K562 (cell line): ENCODE measurements around the gene DHRS13. TPM values are rescaled to one million over a fixed set of nuclear protein-coding genes. Genes with fewer than 3 reads are reported as not detected.

ENCODE experiments used
- BRD9 ChIP-seq: fragments of 450-650 bp; IDR thresholded peaks from 2 replicates; pipeline ENCODE4 v1.6.1; 2018; ENCODE audit warnings: low read depth; ENCODE audit not compliant: partially characterized antibody
- CBX3 ChIP-seq, 2 experiments: IDR thresholded peaks; 1 replicate in 1 of 2; 2 replicates in 1 of 2; pipeline ENCODE4 v1.6.1; 2012; ENCODE audit warnings: inconsistent platforms in 2 of 2, low read length in 2 of 2, borderline replicate concordance in 1 of 2, control low read depth in 1 of 2
- CEBPB ChIP-seq: fragments of 450-650 bp; IDR thresholded peaks from 2 replicates; pipeline ENCODE4 v1.6.1; 2016; ENCODE audit warnings: missing genetic modification characterization, missing compliant biosample characterization
- CREB3L1 ChIP-seq: fragments of 450-650 bp; IDR thresholded peaks from 2 replicates; pipeline ENCODE4 v1.6.1; 2014; ENCODE audit warnings: low read depth, mild to moderate bottlenecking, moderate library complexity, borderline replicate concordance
- E2F5 ChIP-seq: sonication (generic); formaldehyde crosslinking; IDR thresholded peaks from 2 replicates; pipeline ENCODE4 v1.8.0; 2022; ENCODE audit warnings: mild to moderate bottlenecking, missing genetic modification reagents
- ESRRA ChIP-seq: fragments of 450-650 bp; IDR thresholded peaks from 2 replicates; pipeline ENCODE4 v1.6.1; 2014; ENCODE audit warnings: low read depth, mild to moderate bottlenecking, moderate library complexity, borderline replicate concordance
- GATA2 ChIP-seq: sonication (generic); formaldehyde crosslinking; IDR thresholded peaks from 2 replicates; pipeline ENCODE4 v1.4.0; 2020; ENCODE audit warnings: mild to moderate bottlenecking, missing genetic modification reagents
- NR2C2 ChIP-seq, 2 experiments: fragments of 200-800 bp in 1 of 2; sonication (Bioruptor generic) in 1 of 2; sonication (generic) in 1 of 2; formaldehyde crosslinking in 1 of 2; IDR thresholded peaks; 2 replicates each; pipeline versions ENCODE4 v1.6.1 to v1.8.0; 2016 to 2022; ENCODE audit warnings: mild to moderate bottlenecking in 1 of 2, missing compliant biosample characterization in 1 of 2, missing genetic modification characterization in 1 of 2, missing genetic modification reagents in 1 of 2
- RNF219 ChIP-seq: fragments of 250-450 bp; sonication (Bioruptor Pico); IDR thresholded peaks from 2 replicates; pipeline ENCODE4 v1.5.0; 2022; ENCODE audit warnings: mild to moderate bottlenecking
- SRF ChIP-seq, 2 experiments: fragments of 250-450, 450-650 bp in 1 of 2; sonication (Bioruptor Pico) in 1 of 2; sonication (generic) in 1 of 2; formaldehyde crosslinking; IDR thresholded peaks; 2 replicates each; pipeline versions ENCODE4 v1.5.0 to v1.5.1; 2020 to 2022; ENCODE audit warnings: mild to moderate bottlenecking in 1 of 2, missing genetic modification reagents in 1 of 2
- TCF15 ChIP-seq: fragments of 250-450 bp; sonication (Bioruptor Pico); IDR thresholded peaks from 2 replicates; pipeline ENCODE4 v1.8.0; 2022; ENCODE audit warnings: moderate library complexity, mild to moderate bottlenecking, inconsistent platforms
- TOE1 ChIP-seq, 2 experiments: fragments of 450-650 bp in 1 of 2; sonication (generic) in 1 of 2; formaldehyde crosslinking in 1 of 2; IDR thresholded peaks; 2 replicates each; pipeline versions ENCODE4 v1.7.1 to v1.8.0; 2016 to 2022; ENCODE audit warnings: borderline replicate concordance in 2 of 2, mild to moderate bottlenecking in 2 of 2, antibody characterized with exemption in 1 of 2, inconsistent platforms in 1 of 2, low read depth in 1 of 2, missing genetic modification reagents in 1 of 2, moderate library complexity in 1 of 2
- ZBTB33 ChIP-seq: sonication (generic); formaldehyde crosslinking; IDR thresholded peaks from 2 replicates; pipeline ENCODE4 v1.8.1; 2023; ENCODE audit warnings: mild to moderate bottlenecking, missing genetic modification reagents
- ZBTB7A ChIP-seq: IDR thresholded peaks from 2 replicates; pipeline ENCODE4 v1.6.1; 2011; ENCODE audit warnings: low read depth, mild to moderate bottlenecking, low read length, moderate library complexity, borderline replicate concordance; ENCODE audit not compliant: control insufficient read depth
- ZNF449 ChIP-seq: fragments of 250-450 bp; sonication (Bioruptor Pico); IDR thresholded peaks from 2 replicates; pipeline ENCODE4 v1.8.0; 2022; ENCODE audit warnings: moderate library complexity, mild to moderate bottlenecking, inconsistent platforms
- ZNF561 ChIP-seq: fragments of 450-650 bp; formaldehyde crosslinking; conservative IDR thresholded peaks from 2 replicates; pipeline ENCODE4 v1.4.0; 2020; ENCODE audit warnings: mild to moderate bottlenecking, moderate library complexity
- polyA plus RNA-seq, 8 experiments: library from polyadenylated mRNA; depleted of rRNA in 4 of 8; stranded (reverse) in 5 of 8; unstranded in 3 of 8; fragments of >200 nt; fragmentation: Nextera tagmentation in 2 of 8; fragmentation: Illumina TruSeq in 1 of 8; extraction: Ambion mirVana in 2 of 8; extraction: Trizol in 1 of 8; gene quantifications; 2 replicates each; pipeline versions ENCODE4 v1.2.1 to v1.2.3, GENCODE V29; 2011 to 2014; ENCODE audit warnings: inconsistent platforms in 1 of 8, missing spikeins in 1 of 8
- total RNA-seq, 7 experiments: library from RNA; depleted of rRNA in 6 of 7; stranded (reverse); fragments of >200 nt in 6 of 7; fragmentation: Illumina TruSeq in 2 of 7; extraction: Trizol in 2 of 7; gene quantifications; 2 replicates each; pipeline versions ENCODE4 v1.2.1 to v1.2.3, GENCODE V29; 2011 to 2021; ENCODE audit warnings: low replicate concordance in 1 of 7

The DHRS13 gene
- total and polyA plus RNA-seq, 9 of the 15 experiments (the other 6 are each of a cell fraction or from before 2014, with no cell fraction given): 0.32 to 52.3 (median 34.3) TPM; not detected in 1

- no peak for TF ChIP-seq RNF219
- no peak; the same call in 1 of the 2 replicates for TF ChIP-seq ZBTB7A
- no peak for TF ChIP-seq BRD9
- peak; percentile 93 for TF ChIP-seq CREB3L1
- TF ChIP-seq ESRRA: peak; percentile 77; the same call in 1 of the 2 replicates
- no peak for TF ChIP-seq TCF15 (CRISPR knock-in tag)
- TF ChIP-seq SRF (CRISPR knock-in tag; IDR thresholded peaks at IDR 0.05): 0 out of 4 replicates have a peak, but pooled peaks of 1 of the 2 experiments have one; percentile 28
- TF ChIP-seq ZNF449 (CRISPR knock-in tag): no peak
- TF ChIP-seq NR2C2 (CRISPR knock-in tag; IDR thresholded peaks at IDR 0.05): no peak; the same call in 1 of the 2 replicates
- TF ChIP-seq NR2C2 (tag; IDR thresholded peaks at IDR 0.05): no peak
- TF ChIP-seq GATA2 (CRISPR knock-in tag): no peak
- TF ChIP-seq ZNF561 (CRISPR knock-in tag): no peak
- TF ChIP-seq CBX3 (IDR thresholded peaks at IDR 0.05; ENCODE audit: borderline replicate concordance in 1 of 2, low read length in 2 of 2): no peak; a peak in 1 of 3 replicates
- TF ChIP-seq CEBPB (tag): no peak
- no peak for TF ChIP-seq ZBTB33
- no peak for TF ChIP-seq E2F5
- no peak for TF ChIP-seq TOE1 (IDR thresholded peaks at IDR 0.05; ENCODE audit: borderline replicate concordance)
- no peak for TF ChIP-seq TOE1 (CRISPR knock-in tag; IDR thresholded peaks at IDR 0.05; ENCODE audit: borderline replicate concordance, low read depth)
These were observed 48.6 kb upstream of the DHRS13 start, which contains the start of gene PHF12 (continued) for GRCh38 chr17:28951428-28951990.
